Panc1 (cell line): Measurements from ENCODE around the gene GNB2. TPM values are rescaled to one million over a fixed set of nuclear protein-coding genes. Genes with fewer than 3 reads are reported as not detected.

ENCODE experiments used
- ATAC-seq: fragments of 200-7000 bp; cut with Tn5 transposase; 2 replicates; pipeline ENCODE4 v1.9.1; 2020; ENCODE audit warnings: mild to moderate bottlenecking, moderate library complexity
- BruUV-seq: library from RNA; stranded (reverse); fragments of 400-500 nt; replicated peaks from 2 replicates; lab custom pipeline; 2021; lab: Mats Ljungman, UMichigan
- CTCF ChIA-PET: fragments of 300-600 bp; sonication (Branson Sonifier 250); formaldehyde crosslinking; loops from one replicate; lab custom pipeline; 2022; ENCODE audit warnings: antibody characterized with exemption; lab: Charles Lee
- POLR2A ChIA-PET: fragments of 300-600 bp; sonication (Branson Sonifier 250); formaldehyde crosslinking; loops from one replicate; lab custom pipeline; 2022; ENCODE audit warnings: antibody characterized with exemption; lab: Charles Lee
- DNase-seq: peaks from one replicate; pipeline ENCODE4 v3.0.0-alpha.2; 2010; ENCODE audit warnings: low read depth, low spot score
- H3K27ac ChIP-seq: 2 replicates; pipeline ENCODE4 v1.5.1; 2011; ENCODE audit warnings: mild to moderate bottlenecking, low read length, inconsistent platforms
- H3K27me3 ChIP-seq: fragments of 200-500 bp; sonication (Bioruptor generic); 2 replicates; pipeline ENCODE4 v1.6.0; 2014; ENCODE audit warnings: low read length, inconsistent platforms; ENCODE audit not compliant: control insufficient read depth, insufficient read depth
- H3K36me3 ChIP-seq: fragments of 200-500 bp; sonication (Bioruptor generic); 2 replicates; pipeline ENCODE4 v1.5.1; 2014; ENCODE audit warnings: inconsistent platforms, mild to moderate bottlenecking, low read length, moderate library complexity; ENCODE audit not compliant: control insufficient read depth, insufficient read depth
- H3K4me1 ChIP-seq: 2 replicates; pipeline ENCODE4 v1.5.1; 2011; ENCODE audit warnings: inconsistent platforms, mild to moderate bottlenecking, low read length, moderate library complexity; ENCODE audit not compliant: control insufficient read depth, insufficient read depth
- H3K4me3 ChIP-seq, 2 experiments: 2 replicates each; pipeline ENCODE4 v1.5.1; 2011 to 2012; ENCODE audit warnings: low read depth in 2 of 2, low read length in 2 of 2, mild to moderate bottlenecking in 2 of 2, inconsistent platforms in 1 of 2, moderate library complexity in 1 of 2
- H3K9me3 ChIP-seq: fragments of 200-500 bp; sonication (Bioruptor generic); 2 replicates; pipeline ENCODE4 v1.5.1; 2014; ENCODE audit warnings: low read depth, mild to moderate bottlenecking, inconsistent platforms, low read length, moderate library complexity; ENCODE audit not compliant: control insufficient read depth, insufficient read depth
- POLR2AphosphoS5 ChIP-seq: IDR thresholded peaks from 2 replicates; pipeline ENCODE4 v1.6.1; 2012; ENCODE audit warnings: mild to moderate bottlenecking, low read depth, low read length, moderate library complexity
- SIN3A ChIP-seq: IDR thresholded peaks from 2 replicates; pipeline ENCODE4 v1.6.1; 2012; ENCODE audit warnings: low read depth, mild to moderate bottlenecking, low read length, moderate library complexity, borderline replicate concordance; ENCODE audit not compliant: insufficient read depth
- TCF7L2 ChIP-seq: IDR thresholded peaks from 2 replicates; pipeline ENCODE4 v1.6.1; 2011; ENCODE audit warnings: mild to moderate bottlenecking, low read depth, low read length, inconsistent platforms
- in situ Hi-C: cut with HindIII; loops from 2 replicates; pipeline ENCODE4 v1.10.0; 2016; ENCODE audit warnings: low sequenced_read_pairs, low pct_unique_long_range_greater_than_20kb
- intact Hi-C: fragments of 100-400 bp; cut with micrococcal nuclease; formaldehyde crosslinking; loops from one replicate; pipeline ENCODE4 v1.10.0; 2022; ENCODE audit not compliant: unreplicated experiment
- total RNA-seq: library from RNA; stranded (reverse); gene quantifications from one replicate; pipeline ENCODE4 v1.2.1, GENCODE V29; 2021; ENCODE audit not compliant: unreplicated experiment
- TF ChIP-seq, protein P1 (sequence below): fragments of 450-650 bp; IDR thresholded peaks from 2 replicates; pipeline ENCODE4 v1.5.1; 2017; ENCODE audit warnings: mild to moderate bottlenecking
- TF ChIP-seq, protein P2 (sequence below), 2 experiments: IDR thresholded peaks; 2 replicates each; pipeline ENCODE4 v1.6.1; 2011 to 2012; ENCODE audit warnings: low read depth in 2 of 2, control low read depth in 1 of 2, low read length in 1 of 2, mild to moderate bottlenecking in 1 of 2, moderate library complexity in 1 of 2; ENCODE audit not compliant: insufficient read depth in 1 of 2

GNB2 gene
- total RNA-seq, 1 experiment from 2014 or later: 289 TPM

- Histone ChIP-seq H3K4me3 (no peak overlapping the region), H3K27ac (no peak overlapping the region), H3K27me3 (no peaks in the 10 kb centered on the region), H3K9me3 (no peaks in the 10 kb centered on the region), H3K36me3 (no peaks in the 10 kb centered on the region), H3K4me1 (no peaks in the 10 kb centered on the region)
- POLR2A ChIA-PET: no interaction called here
- TF ChIP-seq, protein P1, sequence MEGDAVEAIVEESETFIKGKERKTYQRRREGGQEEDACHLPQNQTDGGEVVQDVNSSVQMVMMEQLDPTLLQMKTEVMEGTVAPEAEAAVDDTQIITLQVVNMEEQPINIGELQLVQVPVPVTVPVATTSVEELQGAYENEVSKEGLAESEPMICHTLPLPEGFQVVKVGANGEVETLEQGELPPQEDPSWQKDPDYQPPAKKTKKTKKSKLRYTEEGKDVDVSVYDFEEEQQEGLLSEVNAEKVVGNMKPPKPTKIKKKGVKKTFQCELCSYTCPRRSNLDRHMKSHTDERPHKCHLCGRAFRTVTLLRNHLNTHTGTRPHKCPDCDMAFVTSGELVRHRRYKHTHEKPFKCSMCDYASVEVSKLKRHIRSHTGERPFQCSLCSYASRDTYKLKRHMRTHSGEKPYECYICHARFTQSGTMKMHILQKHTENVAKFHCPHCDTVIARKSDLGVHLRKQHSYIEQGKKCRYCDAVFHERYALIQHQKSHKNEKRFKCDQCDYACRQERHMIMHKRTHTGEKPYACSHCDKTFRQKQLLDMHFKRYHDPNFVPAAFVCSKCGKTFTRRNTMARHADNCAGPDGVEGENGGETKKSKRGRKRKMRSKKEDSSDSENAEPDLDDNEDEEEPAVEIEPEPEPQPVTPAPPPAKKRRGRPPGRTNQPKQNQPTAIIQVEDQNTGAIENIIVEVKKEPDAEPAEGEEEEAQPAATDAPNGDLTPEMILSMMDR: no peak
- TF ChIP-seq POLR2AphosphoS5 (no peak), SIN3A (no peak), TCF7L2 (no peak)
- TF ChIP-seq, protein P2, sequence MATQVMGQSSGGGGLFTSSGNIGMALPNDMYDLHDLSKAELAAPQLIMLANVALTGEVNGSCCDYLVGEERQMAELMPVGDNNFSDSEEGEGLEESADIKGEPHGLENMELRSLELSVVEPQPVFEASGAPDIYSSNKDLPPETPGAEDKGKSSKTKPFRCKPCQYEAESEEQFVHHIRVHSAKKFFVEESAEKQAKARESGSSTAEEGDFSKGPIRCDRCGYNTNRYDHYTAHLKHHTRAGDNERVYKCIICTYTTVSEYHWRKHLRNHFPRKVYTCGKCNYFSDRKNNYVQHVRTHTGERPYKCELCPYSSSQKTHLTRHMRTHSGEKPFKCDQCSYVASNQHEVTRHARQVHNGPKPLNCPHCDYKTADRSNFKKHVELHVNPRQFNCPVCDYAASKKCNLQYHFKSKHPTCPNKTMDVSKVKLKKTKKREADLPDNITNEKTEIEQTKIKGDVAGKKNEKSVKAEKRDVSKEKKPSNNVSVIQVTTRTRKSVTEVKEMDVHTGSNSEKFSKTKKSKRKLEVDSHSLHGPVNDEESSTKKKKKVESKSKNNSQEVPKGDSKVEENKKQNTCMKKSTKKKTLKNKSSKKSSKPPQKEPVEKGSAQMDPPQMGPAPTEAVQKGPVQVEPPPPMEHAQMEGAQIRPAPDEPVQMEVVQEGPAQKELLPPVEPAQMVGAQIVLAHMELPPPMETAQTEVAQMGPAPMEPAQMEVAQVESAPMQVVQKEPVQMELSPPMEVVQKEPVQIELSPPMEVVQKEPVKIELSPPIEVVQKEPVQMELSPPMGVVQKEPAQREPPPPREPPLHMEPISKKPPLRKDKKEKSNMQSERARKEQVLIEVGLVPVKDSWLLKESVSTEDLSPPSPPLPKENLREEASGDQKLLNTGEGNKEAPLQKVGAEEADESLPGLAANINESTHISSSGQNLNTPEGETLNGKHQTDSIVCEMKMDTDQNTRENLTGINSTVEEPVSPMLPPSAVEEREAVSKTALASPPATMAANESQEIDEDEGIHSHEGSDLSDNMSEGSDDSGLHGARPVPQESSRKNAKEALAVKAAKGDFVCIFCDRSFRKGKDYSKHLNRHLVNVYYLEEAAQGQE (IDR thresholded peaks at IDR 0.05; ENCODE audit: insufficient read depth in 1 of 2, low read depth in 2 of 2, low read length in 1 of 2): no peak
- ATAC-seq (no peak), DNase-seq (no peak)
- intact Hi-C loops: no loop called here
- no TSS peak for BruUV-seq
- in situ Hi-C loops: no loop called here
- CTCF ChIA-PET: interaction anchor here (0.6 kb wide), 1 partner anchor 123 kb away, joined by 3 read pairs; no protein-coding TSS in a partner anchor
These were observed 31.5 kb upstream of the GNB2 start for GRCh38 chr7:100641860-100642533.

GRCh38 chr7:100642534-100642907 lies 31.0 kb upstream of the GNB2 start:
- ChIA-PET CTCF (interaction anchor here (0.6 kb wide), 1 partner anchor 123 kb away, joined by 3 read pairs; no protein-coding TSS in a partner anchor), POLR2A (no interaction called here)
- ATAC-seq (peak; percentile 66), DNase-seq (no peak)
- Histone ChIP-seq H3K27me3 (no peaks in the 10 kb centered on the region), H3K9me3 (no peaks in the 10 kb centered on the region), H3K27ac (no peak overlapping the region), H3K36me3 (no peaks in the 10 kb centered on the region), H3K4me3 (no peak overlapping the region), H3K4me1 (no peaks in the 10 kb centered on the region)
- in situ Hi-C loops (no loop called here), intact Hi-C loops (no loop called here)
- no TSS peak for BruUV-seq
- TF ChIP-seq, protein P2 (IDR thresholded peaks at IDR 0.05; ENCODE audit: insufficient read depth in 1 of 2, low read depth in 2 of 2, low read length in 1 of 2): no peak
- TF ChIP-seq POLR2AphosphoS5 (no peak), TCF7L2 (no peak), SIN3A (no peak)
- TF ChIP-seq, protein P1: no peak
